ENCODE data around the gene FAM217A.
"Not testable (repeated sequence)": the region's sequence is repeated elsewhere in the genome, so short reads cannot be mapped to it uniquely, and the experiment has no call there.

FAM217A gene

DNA sequence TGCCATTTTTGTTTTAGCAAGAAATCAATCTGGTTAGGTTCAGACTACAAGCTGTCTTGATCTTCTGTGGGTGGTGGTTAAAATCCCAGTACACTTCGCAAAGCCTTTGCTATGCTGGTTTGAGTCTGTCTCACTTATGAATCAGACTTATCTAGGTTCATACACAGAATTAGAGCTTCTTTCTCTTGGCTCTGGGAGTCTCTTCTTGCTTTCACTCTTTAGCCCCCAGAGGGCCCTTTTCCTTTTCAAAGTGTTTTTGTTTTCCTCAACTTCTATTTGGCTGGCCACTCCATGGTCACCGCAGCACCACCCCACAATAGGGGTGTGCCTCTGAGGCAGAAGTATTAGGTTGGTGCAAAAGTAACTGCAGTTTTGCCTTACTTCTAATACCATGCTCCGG, 35.2 kb upstream of the FAM217A start:
- no peak for DNase-seq (ENCODE audit: low read depth)
- TF ChIP-seq, protein P1, sequence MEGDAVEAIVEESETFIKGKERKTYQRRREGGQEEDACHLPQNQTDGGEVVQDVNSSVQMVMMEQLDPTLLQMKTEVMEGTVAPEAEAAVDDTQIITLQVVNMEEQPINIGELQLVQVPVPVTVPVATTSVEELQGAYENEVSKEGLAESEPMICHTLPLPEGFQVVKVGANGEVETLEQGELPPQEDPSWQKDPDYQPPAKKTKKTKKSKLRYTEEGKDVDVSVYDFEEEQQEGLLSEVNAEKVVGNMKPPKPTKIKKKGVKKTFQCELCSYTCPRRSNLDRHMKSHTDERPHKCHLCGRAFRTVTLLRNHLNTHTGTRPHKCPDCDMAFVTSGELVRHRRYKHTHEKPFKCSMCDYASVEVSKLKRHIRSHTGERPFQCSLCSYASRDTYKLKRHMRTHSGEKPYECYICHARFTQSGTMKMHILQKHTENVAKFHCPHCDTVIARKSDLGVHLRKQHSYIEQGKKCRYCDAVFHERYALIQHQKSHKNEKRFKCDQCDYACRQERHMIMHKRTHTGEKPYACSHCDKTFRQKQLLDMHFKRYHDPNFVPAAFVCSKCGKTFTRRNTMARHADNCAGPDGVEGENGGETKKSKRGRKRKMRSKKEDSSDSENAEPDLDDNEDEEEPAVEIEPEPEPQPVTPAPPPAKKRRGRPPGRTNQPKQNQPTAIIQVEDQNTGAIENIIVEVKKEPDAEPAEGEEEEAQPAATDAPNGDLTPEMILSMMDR (IDR thresholded peaks at IDR 0.05; ENCODE audit: insufficient read depth, low read depth, low read length, missing control alignments), result no peak
- no peak overlapping the region for H3K4me3 ChIP-seq (ENCODE audit: low read depth, low read length)

DNA sequence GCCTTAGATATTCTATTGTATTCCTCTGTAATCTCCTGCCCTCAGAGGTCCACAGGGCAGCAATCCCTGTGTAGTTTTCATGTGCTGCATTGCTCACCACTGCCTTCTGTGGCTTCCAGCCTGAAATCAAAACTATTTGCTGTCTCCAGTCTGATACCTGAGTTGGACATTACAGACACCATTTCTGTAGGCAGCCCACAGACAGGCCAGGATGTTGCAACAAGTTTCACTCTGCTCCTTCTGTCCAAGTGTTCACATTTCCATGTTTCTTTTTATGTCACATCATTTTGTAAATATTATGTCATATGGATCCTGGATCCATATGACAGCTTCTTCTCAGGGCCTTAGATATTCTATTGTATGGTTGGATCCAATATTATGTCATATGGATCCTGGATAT, 34.7 kb upstream of the FAM217A start:
- H3K4me3 ChIP-seq (ENCODE audit: low read depth, low read length), result no peak overlapping the region
- TF ChIP-seq, protein P1 (IDR thresholded peaks at IDR 0.05; ENCODE audit: insufficient read depth, low read depth, low read length, missing control alignments), result no peak

DNA sequence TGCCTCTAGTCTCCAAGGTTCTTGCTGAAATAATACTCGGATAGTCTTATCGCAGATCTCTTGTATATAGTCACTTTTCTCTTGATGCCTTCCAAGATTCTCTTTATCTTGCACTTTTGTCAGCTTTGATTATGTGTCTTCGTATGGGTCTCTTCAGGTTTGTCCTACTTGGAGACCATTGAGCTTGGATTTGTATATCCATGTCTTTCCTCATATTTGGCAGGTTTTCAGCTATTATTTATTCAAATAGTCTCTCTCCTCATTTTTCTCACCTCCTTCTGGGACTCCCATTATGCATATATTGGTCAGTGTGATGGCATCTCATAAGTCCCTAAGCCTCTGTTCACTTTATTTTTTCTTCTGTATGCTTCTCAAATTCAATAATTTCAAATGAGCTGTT, 33.4 kb upstream of the FAM217A start:
- TF ChIP-seq, protein P1 (IDR thresholded peaks at IDR 0.05; ENCODE audit: insufficient read depth, low read depth, low read length, missing control alignments), result no peak
- H3K4me3 ChIP-seq (ENCODE audit: low read depth, low read length), result no peak overlapping the region
- DNase-seq (ENCODE audit: low read depth), result no peak

More for the DNA sequence above, 34.7 kb upstream of the FAM217A start:
- DNase-seq (ENCODE audit: low read depth), result no peak

DNA sequence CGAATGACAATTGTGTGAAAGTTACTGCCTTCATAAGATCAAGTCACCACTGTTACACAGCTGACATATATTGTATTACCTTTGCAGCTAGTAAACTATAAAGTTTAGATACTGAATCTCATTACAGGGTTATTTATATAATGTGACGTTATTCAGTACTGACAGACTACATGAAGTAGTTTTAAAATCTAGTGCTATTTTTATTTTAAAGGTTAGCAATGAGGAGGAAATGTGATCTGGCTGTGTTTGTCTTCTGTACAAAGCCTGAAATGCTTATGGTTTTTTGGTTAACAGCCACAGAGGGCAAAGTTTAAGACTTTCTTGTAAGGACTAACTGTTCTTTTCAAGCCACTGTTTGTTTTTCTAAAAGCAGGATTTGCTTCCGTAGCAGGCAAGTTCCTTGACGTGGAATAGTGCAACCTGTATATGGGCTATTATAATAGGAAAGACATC, 30.5 kb upstream of the FAM217A start:
- not testable (repeated sequence) for H3K4me3 ChIP-seq (ENCODE audit: low read depth, low read length); DNase-seq (ENCODE audit: low read depth)

DNA sequence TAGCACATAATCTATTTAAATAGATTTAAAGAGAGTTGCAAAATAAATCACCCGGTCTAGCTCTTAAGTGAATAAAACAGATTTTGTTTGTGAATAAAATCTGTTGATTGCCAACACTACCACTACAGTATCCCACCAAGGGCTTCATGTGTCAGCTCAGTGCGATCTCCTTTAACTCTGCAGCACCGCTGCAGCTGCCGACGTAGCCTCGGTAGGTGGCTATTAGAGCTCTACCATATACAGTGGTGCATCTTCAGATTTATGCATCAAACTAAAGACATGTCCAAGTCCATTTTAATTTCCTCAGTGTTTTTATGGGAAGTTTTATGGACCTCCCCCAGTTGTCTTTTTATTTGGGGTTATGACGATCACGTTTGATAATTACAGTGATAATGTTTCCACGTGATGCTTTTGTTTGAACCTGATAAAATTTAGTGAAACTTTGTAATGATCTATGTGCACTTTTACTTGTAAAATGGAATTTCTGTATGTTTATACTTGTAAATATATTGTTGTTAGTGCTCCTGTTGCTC, 29.7 kb upstream of the FAM217A start:
- TF ChIP-seq, protein P1 (IDR thresholded peaks at IDR 0.05; ENCODE audit: insufficient read depth, low read depth, low read length, missing control alignments), result no peak
- H3K4me3 ChIP-seq (ENCODE audit: low read depth, low read length), result no peak overlapping the region
- DNase-seq (ENCODE audit: low read depth), result no peak

DNA sequence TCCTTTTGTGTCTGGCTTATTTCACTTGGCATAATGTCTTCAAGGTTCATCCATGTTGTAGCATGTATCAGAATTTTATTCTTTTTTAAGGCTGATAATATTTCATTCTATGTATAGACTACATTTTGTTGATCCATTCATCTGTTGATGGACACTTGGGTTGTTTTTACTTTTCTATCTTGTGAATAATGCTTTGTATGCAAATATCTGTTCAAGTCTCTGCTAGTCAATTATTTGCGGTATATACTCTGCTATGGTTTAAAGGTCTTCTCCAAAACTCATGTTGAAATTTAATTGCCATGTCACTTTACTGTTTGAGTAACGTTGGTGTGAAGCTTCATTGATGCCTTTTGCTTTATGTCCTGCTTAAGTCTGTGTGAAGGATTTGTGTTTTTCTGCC, 28.9 kb upstream of the FAM217A start:
- H3K4me3 ChIP-seq (ENCODE audit: low read depth, low read length), result no peak overlapping the region
- DNase-seq (ENCODE audit: low read depth), result no peak
- TF ChIP-seq, protein P1 (IDR thresholded peaks at IDR 0.05; ENCODE audit: insufficient read depth, low read depth, low read length, missing control alignments), result no peak

DNA sequence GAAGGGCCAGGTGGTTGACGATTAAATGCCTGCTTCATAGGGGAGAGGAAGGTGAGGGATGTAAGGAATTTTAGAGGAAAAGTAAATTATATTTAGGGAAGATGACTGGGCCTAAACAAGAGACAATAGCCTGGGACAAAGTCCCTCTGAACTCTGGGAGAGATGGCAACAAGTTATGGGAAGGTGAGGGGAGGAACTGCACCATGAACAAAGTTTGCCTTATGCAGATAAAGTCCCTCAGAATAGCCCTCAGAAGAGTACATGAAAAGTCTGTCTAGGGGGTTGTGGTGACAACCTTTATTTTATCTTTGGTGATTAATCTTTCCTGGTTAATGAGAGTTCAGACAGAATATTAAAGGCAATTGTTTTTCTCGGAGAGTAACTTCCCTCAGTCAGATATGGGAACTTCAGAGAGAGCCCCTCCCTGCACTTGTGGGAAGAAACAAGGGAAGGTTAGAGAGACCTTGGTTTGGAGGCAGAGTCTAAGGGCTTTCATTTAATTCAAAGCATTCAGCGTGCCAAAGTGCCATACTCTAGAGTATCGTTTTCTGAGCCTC, 27.1 kb upstream of the FAM217A start:
- no peak overlapping the region for H3K4me3 ChIP-seq (ENCODE audit: low read depth, low read length)
- TF ChIP-seq, protein P1 (IDR thresholded peaks at IDR 0.05; ENCODE audit: insufficient read depth, low read depth, low read length, missing control alignments), result no peak
- DNase-seq (ENCODE audit: low read depth), result no peak

Data from GM12865 (cell line).